ENCODE results near the gene TMOD3.

GRCh38 chr15:51846066-51846462 lies 16.6 kb downstream of the TMOD3 start:
- TF ChIP-seq, protein P1, sequence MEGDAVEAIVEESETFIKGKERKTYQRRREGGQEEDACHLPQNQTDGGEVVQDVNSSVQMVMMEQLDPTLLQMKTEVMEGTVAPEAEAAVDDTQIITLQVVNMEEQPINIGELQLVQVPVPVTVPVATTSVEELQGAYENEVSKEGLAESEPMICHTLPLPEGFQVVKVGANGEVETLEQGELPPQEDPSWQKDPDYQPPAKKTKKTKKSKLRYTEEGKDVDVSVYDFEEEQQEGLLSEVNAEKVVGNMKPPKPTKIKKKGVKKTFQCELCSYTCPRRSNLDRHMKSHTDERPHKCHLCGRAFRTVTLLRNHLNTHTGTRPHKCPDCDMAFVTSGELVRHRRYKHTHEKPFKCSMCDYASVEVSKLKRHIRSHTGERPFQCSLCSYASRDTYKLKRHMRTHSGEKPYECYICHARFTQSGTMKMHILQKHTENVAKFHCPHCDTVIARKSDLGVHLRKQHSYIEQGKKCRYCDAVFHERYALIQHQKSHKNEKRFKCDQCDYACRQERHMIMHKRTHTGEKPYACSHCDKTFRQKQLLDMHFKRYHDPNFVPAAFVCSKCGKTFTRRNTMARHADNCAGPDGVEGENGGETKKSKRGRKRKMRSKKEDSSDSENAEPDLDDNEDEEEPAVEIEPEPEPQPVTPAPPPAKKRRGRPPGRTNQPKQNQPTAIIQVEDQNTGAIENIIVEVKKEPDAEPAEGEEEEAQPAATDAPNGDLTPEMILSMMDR (IDR thresholded peaks at IDR 0.05; ENCODE audit: insufficient read depth, low read length, poor library complexity, severe bottlenecking) = no peak
- TF ChIP-seq EZH2phosphoT487 (conservative IDR thresholded peaks at IDR 0.05; ENCODE audit: low read length) = no peak

Measured in SU-DHL-6 (cell line).